Thyroid gland (tissue), 4 donors: ENCODE measurements around the gene DGUOK.

ENCODE experiments used
- CTCF ChIP-seq, 6 experiments: fragments of 200-600 bp in 3 of 6; fragments of 450-650 bp in 3 of 6; sonication (generic) in 3 of 6; IDR thresholded peaks; one replicate each; pipeline ENCODE4 v1.5.1; 2016 to 2019; ENCODE audit warnings: antibody characterized with exemption in 6 of 6, mild to moderate bottlenecking in 2 of 6, inconsistent platforms in 1 of 6, moderate library complexity in 1 of 6
- POLR2A ChIP-seq, 2 donors: fragments of 450-650 bp; IDR thresholded peaks; one replicate each; pipeline ENCODE4 v1.6.1; 2017; ENCODE audit warnings: antibody characterized with exemption in 2 of 2, mild to moderate bottlenecking in 2 of 2, moderate library complexity in 1 of 2

GRCh38 chr2:73962798-73963197, 36.1 kb downstream of the DGUOK start:
- TF ChIP-seq CTCF (IDR thresholded peaks at IDR 0.05) (no peak), POLR2A (IDR thresholded peaks at IDR 0.05) (no peak)
